ENCODE measurements around the gene LYL1. TPM values are rescaled to one million over a fixed set of nuclear protein-coding genes. Genes with fewer than 3 reads are reported as not detected.

The LYL1 gene
- total and polyA plus RNA-seq, 4 donors: 12.9 to 34.1 (median 20.7) TPM

- Histone ChIP-seq H3K27me3 (ENCODE audit: control insufficient read depth in 3 of 3, insufficient read depth in 3 of 3, low read length in 2 of 3) (no peaks in the 10 kb centered on the region), H3K36me3 (ENCODE audit: control insufficient read depth in 4 of 4, insufficient read depth in 4 of 4, low read length in 4 of 4) (peaks cover 3 to 16% (median 3%) of the 10 kb centered on the region in 4 donors), H3K4me1 (ENCODE audit: control insufficient read depth in 5 of 5, insufficient read depth in 5 of 5, low read length in 5 of 5) (peaks cover 0 to 29% (median 5%) of the 10 kb centered on the region in 5 donors), H3K9me3 (ENCODE audit: control insufficient read depth in 4 of 4, insufficient read depth in 3 of 4, low read length in 3 of 4) (no peaks in the 10 kb centered on the region), H3K9ac (ENCODE audit: insufficient read depth in 1 of 2, low read length in 2 of 2) (no peak overlapping the region), H3K27ac (ENCODE audit: low read depth in 1 of 2, low read length in 1 of 2) (peak overlapping the region; percentile 87 to 96), H3K4me3 (peak overlapping the region; percentile 22)
- ATAC-seq (ENCODE audit: insufficient read depth, low FRiP score): no peak
- DNase-seq: peak; percentile 72 to 79 (median 75)
- WGBS, 2 donors: 3 to 12% methylated on average over 56 to 58 of the region's 58 CpGs
- TF ChIP-seq, protein P1, sequence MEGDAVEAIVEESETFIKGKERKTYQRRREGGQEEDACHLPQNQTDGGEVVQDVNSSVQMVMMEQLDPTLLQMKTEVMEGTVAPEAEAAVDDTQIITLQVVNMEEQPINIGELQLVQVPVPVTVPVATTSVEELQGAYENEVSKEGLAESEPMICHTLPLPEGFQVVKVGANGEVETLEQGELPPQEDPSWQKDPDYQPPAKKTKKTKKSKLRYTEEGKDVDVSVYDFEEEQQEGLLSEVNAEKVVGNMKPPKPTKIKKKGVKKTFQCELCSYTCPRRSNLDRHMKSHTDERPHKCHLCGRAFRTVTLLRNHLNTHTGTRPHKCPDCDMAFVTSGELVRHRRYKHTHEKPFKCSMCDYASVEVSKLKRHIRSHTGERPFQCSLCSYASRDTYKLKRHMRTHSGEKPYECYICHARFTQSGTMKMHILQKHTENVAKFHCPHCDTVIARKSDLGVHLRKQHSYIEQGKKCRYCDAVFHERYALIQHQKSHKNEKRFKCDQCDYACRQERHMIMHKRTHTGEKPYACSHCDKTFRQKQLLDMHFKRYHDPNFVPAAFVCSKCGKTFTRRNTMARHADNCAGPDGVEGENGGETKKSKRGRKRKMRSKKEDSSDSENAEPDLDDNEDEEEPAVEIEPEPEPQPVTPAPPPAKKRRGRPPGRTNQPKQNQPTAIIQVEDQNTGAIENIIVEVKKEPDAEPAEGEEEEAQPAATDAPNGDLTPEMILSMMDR (IDR thresholded peaks at IDR 0.05; ENCODE audit: control extremely low read depth, extremely low read depth): no peak
These were observed 4.2 kb downstream of the LYL1 start for GRCh38 chr19:13098277-13099072.

DNA sequence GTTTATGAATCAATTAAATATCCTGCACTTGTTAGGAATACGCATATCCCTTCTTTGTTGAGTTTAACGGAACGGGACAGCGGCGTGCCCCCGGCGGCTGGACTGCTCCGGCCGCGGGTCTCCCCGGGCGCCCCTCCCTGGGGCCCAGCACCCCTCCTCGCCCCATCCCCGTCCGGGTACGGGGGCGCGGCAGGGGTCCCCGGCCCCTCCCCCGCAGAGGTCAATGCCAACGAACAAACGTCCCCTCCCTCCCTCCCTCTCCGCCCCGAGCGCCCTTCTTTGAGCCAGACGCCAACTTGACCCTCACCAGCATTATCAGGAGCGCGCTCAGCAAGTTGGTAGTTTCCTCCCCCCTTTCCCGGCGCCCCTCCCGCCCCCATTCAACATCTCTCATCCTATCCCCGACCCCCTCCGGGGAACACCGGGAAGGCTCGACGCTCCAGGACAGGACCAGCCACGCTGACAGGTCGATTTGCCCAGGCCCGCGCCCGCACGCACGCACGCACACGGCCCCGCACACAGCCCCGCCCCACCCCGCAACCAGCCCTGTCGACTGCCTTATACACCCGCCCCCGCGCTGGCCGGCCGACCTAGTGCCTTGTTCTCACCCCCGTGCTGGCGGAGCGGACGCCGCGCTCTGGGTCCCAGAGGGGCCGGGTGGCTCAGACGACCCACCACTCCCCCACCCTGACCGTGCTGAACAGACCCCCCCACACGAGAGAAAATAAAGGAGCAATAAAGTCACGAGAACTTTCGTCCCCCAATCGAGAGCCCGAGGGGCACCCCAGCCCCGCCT lies 5.0 kb downstream of the LYL1 start:
- H3K27ac ChIP-seq (ENCODE audit: low read depth in 1 of 2, low read length in 1 of 2): peak overlapping the region in 1 of 2 donors; percentile 72
- no peak for DNase-seq
- peaks cover 0 to 27% (median 5%) of the 10 kb centered on the region in 5 donors for H3K4me1 ChIP-seq (ENCODE audit: control insufficient read depth in 5 of 5, insufficient read depth in 5 of 5, low read length in 5 of 5)

DNA sequence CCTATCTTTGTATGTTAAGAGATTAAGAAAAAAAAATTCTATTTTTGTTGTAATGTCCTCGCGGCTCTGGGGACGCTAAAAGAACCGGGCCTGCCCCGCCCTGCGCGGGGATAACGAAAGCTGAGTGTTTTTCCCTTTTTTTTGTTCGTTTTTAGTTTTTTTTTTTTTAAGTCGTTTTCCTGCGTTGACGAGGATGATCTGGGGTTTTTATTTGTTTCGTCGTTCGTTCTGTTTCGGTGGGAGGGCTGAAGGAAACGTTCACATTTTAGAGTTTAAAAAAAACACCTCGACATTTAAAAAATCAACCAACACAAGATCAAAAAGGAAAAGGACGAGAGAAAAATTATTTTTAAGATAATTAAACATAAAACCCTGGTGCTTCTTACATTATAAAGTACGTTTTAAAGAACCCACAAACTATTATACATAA lies 5.6 kb downstream of the LYL1 start:
- DNase-seq: no peak
- Histone ChIP-seq H3K27ac (ENCODE audit: low read depth in 1 of 2, low read length in 1 of 2) (no peak overlapping the region), H3K9ac (ENCODE audit: insufficient read depth in 1 of 2, low read length in 2 of 2) (no peak overlapping the region), H3K36me3 (ENCODE audit: control insufficient read depth in 4 of 4, insufficient read depth in 4 of 4, low read length in 4 of 4) (peaks cover 3 to 16% (median 3%) of the 10 kb centered on the region in 4 donors), H3K9me3 (ENCODE audit: control insufficient read depth in 4 of 4, insufficient read depth in 3 of 4, low read length in 3 of 4) (no peaks in the 10 kb centered on the region), H3K4me3 (no peak overlapping the region), H3K27me3 (ENCODE audit: control insufficient read depth in 3 of 3, insufficient read depth in 3 of 3, low read length in 2 of 3) (no peaks in the 10 kb centered on the region), H3K4me1 (ENCODE audit: control insufficient read depth in 5 of 5, insufficient read depth in 5 of 5, low read length in 5 of 5) (peaks cover 0 to 26% (median 11%) of the 10 kb centered on the region in 5 donors)
- 15 to 47% methylated on average over 20 of the region's 20 CpGs for WGBS, 2 donors
- no peak for ATAC-seq (ENCODE audit: insufficient read depth, low FRiP score)
- TF ChIP-seq, protein P1 (IDR thresholded peaks at IDR 0.05; ENCODE audit: control extremely low read depth, extremely low read depth): no peak

More for the DNA sequence above, 5.0 kb downstream of the LYL1 start:
- no peaks in the 10 kb centered on the region for H3K27me3 ChIP-seq (ENCODE audit: control insufficient read depth in 3 of 3, insufficient read depth in 3 of 3, low read length in 2 of 3)
- TF ChIP-seq, protein P1 (IDR thresholded peaks at IDR 0.05; ENCODE audit: control extremely low read depth, extremely low read depth): no peak
- H3K36me3 ChIP-seq (ENCODE audit: control insufficient read depth in 4 of 4, insufficient read depth in 4 of 4, low read length in 4 of 4): peaks cover 3 to 16% (median 3%) of the 10 kb centered on the region in 4 donors
- no peaks in the 10 kb centered on the region for H3K9me3 ChIP-seq (ENCODE audit: control insufficient read depth in 4 of 4, insufficient read depth in 3 of 4, low read length in 3 of 4)
- no peak overlapping the region for H3K9ac ChIP-seq (ENCODE audit: insufficient read depth in 1 of 2, low read length in 2 of 2)
- ATAC-seq (ENCODE audit: insufficient read depth, low FRiP score): no peak
- WGBS, 2 donors: 8 to 18% methylated on average over 55 to 69 of the region's 69 CpGs
- H3K4me3 ChIP-seq: no peak overlapping the region
